WTC11 (cell line): Measurements from ENCODE around the gene RGS1. TPM values are rescaled to one million over a fixed set of nuclear protein-coding genes. Genes with fewer than 3 reads are reported as not detected.

ENCODE experiments used
- ATAC-seq: fragments of 200-7000 bp; cut with Tn5 transposase; 2 replicates; pipeline ENCODE4 v1.10.0; 2021; ENCODE audit warnings: mild to moderate bottlenecking, moderate library complexity
- CTCF ChIA-PET: fragments of 300-600 bp; sonication (Branson Sonifier 250); formaldehyde crosslinking; loops from one replicate; lab custom pipeline; 2021; ENCODE audit warnings: antibody characterized with exemption; lab: Charles Lee
- POLR2A ChIA-PET: fragments of 350-600 bp; sonication (Branson Sonifier 250); formaldehyde crosslinking; loops from one replicate; lab custom pipeline; 2021; ENCODE audit warnings: antibody characterized with exemption; lab: Charles Lee
- DNase-seq: peaks from one replicate; pipeline ENCODE4 v3.0.0; 2021; ENCODE audit warnings: low spot score
- H3K27ac Mint-ChIP-seq: 2 replicates; pipeline ENCODE4 v1.8.0; 2021; ENCODE audit warnings: mixed read lengths
- H3K27me3 Mint-ChIP-seq: 2 replicates; pipeline ENCODE4 v1.8.0; 2021; ENCODE audit warnings: low read depth, mild to moderate bottlenecking, moderate library complexity, mixed read lengths
- H3K36me3 Mint-ChIP-seq: 2 replicates; pipeline ENCODE4 v1.8.0; 2021; ENCODE audit warnings: mixed read lengths
- H3K4me1 Mint-ChIP-seq: 2 replicates; pipeline ENCODE4 v1.8.0; 2022; ENCODE audit warnings: mixed read lengths
- H3K4me3 Mint-ChIP-seq: 2 replicates; pipeline ENCODE4 v1.8.0; 2021; ENCODE audit warnings: mild to moderate bottlenecking, moderate library complexity, mixed read lengths
- H3K9me3 Mint-ChIP-seq: 2 replicates; pipeline ENCODE4 v1.8.0; 2021; ENCODE audit warnings: mixed read lengths
- SP1 ChIP-seq: sonication (generic); formaldehyde crosslinking; conservative IDR thresholded peaks from 2 replicates; pipeline ENCODE4 v1.8.1; 2022; ENCODE audit warnings: missing genetic modification reagents
- TCF7 ChIP-seq: sonication (generic); formaldehyde crosslinking; IDR thresholded peaks from 2 replicates; pipeline ENCODE4 v1.8.0; 2022; ENCODE audit warnings: mild to moderate bottlenecking, low read depth, missing genetic modification reagents, moderate library complexity
- ZNF416 ChIP-seq: fragments of 250-450 bp; sonication (Bioruptor Pico); IDR thresholded peaks from 2 replicates; pipeline ENCODE4 v1.9.0; 2021; ENCODE audit warnings: mild to moderate bottlenecking, inconsistent platforms
- ZNF671 ChIP-seq: fragments of 250-450 bp; sonication (Bioruptor Pico); IDR thresholded peaks from 2 replicates; pipeline ENCODE4 v1.8.0; 2021; ENCODE audit warnings: mild to moderate bottlenecking
- total RNA-seq: library from RNA; stranded (reverse); gene quantifications from 3 replicates; pipeline ENCODE4 v1.2.3, GENCODE V29; 2021
- TF ChIP-seq, protein P1 (sequence below): sonication (generic); formaldehyde crosslinking; IDR thresholded peaks from 2 replicates; pipeline ENCODE4 v1.8.0; 2023; ENCODE audit warnings: missing genetic modification reagents, mild to moderate bottlenecking, borderline replicate concordance
- TF ChIP-seq, protein P2 (sequence below): fragments of 250-450 bp; sonication (Bioruptor Pico); IDR thresholded peaks from 2 replicates; pipeline ENCODE4 v1.9.0; 2021; ENCODE audit warnings: moderate library complexity, mild to moderate bottlenecking, inconsistent platforms, borderline replicate concordance
- TF ChIP-seq, protein P3 (sequence below): sonication (generic); formaldehyde crosslinking; IDR thresholded peaks from 2 replicates; pipeline ENCODE4 v1.8.1; 2023; ENCODE audit warnings: mild to moderate bottlenecking, missing genetic modification reagents, moderate library complexity
- TF ChIP-seq, protein P4 (sequence below): sonication (generic); formaldehyde crosslinking; IDR thresholded peaks from 2 replicates; pipeline ENCODE4 v1.8.1; 2023; ENCODE audit warnings: mild to moderate bottlenecking, missing genetic modification reagents
- TF ChIP-seq, protein P5 (sequence below): sonication (generic); formaldehyde crosslinking; IDR thresholded peaks from 2 replicates; pipeline ENCODE4 v1.8.1; 2022; ENCODE audit warnings: low read depth, mild to moderate bottlenecking, moderate library complexity, missing genetic modification reagents, borderline replicate concordance
- TF ChIP-seq, protein P6 (sequence below): fragments of 250-450 bp; sonication (Bioruptor Pico); IDR thresholded peaks from 2 replicates; pipeline ENCODE4 v1.9.0; 2021; ENCODE audit warnings: mild to moderate bottlenecking
- TF ChIP-seq, protein P7 (sequence below): fragments of 250-450 bp; sonication (Bioruptor Pico); IDR thresholded peaks from 2 replicates; pipeline ENCODE4 v1.9.0; 2021; ENCODE audit warnings: mild to moderate bottlenecking

The RGS1 gene
- total RNA-seq, 1 experiment from 2014 or later: 0.22 TPM

DNA sequence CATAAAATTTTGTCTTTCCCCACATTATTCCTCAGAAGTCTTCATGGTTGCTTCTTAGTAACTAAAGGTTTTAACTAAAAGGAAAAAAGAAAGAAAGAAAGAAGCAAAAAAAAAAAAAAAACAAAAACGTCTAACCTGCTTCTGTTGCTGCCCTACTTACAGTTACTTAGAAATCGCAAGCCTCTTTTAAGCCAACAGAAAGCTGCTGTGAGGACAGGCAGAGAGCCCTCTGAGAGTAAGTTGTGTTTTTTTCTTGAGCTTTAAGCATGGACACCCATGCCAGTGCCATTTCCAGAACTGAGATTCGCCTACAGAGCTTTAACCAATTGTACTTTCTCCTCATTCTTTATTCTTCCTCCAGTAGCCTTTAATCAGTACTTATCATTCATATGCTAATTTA, 25.6 kb upstream of the RGS1 start (continued):
- TF ChIP-seq, protein P1, sequence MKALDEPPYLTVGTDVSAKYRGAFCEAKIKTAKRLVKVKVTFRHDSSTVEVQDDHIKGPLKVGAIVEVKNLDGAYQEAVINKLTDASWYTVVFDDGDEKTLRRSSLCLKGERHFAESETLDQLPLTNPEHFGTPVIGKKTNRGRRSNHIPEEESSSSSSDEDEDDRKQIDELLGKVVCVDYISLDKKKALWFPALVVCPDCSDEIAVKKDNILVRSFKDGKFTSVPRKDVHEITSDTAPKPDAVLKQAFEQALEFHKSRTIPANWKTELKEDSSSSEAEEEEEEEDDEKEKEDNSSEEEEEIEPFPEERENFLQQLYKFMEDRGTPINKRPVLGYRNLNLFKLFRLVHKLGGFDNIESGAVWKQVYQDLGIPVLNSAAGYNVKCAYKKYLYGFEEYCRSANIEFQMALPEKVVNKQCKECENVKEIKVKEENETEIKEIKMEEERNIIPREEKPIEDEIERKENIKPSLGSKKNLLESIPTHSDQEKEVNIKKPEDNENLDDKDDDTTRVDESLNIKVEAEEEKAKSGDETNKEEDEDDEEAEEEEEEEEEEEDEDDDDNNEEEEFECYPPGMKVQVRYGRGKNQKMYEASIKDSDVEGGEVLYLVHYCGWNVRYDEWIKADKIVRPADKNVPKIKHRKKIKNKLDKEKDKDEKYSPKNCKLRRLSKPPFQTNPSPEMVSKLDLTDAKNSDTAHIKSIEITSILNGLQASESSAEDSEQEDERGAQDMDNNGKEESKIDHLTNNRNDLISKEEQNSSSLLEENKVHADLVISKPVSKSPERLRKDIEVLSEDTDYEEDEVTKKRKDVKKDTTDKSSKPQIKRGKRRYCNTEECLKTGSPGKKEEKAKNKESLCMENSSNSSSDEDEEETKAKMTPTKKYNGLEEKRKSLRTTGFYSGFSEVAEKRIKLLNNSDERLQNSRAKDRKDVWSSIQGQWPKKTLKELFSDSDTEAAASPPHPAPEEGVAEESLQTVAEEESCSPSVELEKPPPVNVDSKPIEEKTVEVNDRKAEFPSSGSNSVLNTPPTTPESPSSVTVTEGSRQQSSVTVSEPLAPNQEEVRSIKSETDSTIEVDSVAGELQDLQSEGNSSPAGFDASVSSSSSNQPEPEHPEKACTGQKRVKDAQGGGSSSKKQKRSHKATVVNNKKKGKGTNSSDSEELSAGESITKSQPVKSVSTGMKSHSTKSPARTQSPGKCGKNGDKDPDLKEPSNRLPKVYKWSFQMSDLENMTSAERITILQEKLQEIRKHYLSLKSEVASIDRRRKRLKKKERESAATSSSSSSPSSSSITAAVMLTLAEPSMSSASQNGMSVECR (CRISPR knock-in tag): no peak
- no peak for TF ChIP-seq ZNF416 (CRISPR knock-in tag)
- TF ChIP-seq, all 79 proteins: peak for 0

DNA sequence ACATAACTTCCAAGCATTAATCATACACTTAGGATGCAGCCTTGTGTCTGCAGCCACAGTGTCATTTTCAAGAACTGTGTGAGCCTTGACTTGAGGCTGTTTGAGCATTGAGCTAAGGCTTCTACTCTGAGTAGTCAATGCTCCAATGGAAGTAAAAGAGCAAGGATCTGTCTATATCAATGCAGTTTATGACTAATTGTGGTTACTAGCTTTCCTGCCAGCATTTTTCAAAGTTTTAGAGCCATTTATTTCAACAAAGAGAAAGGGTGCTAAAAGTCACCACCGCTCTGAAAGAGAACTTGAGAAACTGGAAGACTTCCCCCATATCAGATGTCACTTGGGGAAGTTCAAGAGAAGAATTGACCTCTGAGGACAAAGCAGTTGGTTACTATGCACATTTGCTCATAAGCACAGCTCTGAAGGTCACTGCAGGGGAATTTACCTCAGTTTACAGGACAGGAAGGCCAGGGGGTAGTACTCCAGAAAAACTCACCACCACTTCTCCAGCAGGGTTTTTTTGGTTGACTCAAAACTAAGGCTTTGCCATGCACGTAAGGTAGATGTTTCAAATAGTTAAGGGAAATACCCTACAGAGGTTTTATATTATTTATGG, 24.5 kb upstream of the RGS1 start:
- DNase-seq: no peak
- Mint-ChIP-seq H3K36me3 (no peaks in the 10 kb centered on the region), H3K4me1 (peaks cover 27% of the 10 kb centered on the region), H3K9me3 (no peaks in the 10 kb centered on the region), H3K27me3 (no peaks in the 10 kb centered on the region), H3K27ac (no peak overlapping the region), H3K4me3 (no peak overlapping the region)
- ATAC-seq: no peak
- POLR2A ChIA-PET: no interaction called here
- CTCF ChIA-PET: no interaction called here
- TF ChIP-seq, protein P2, sequence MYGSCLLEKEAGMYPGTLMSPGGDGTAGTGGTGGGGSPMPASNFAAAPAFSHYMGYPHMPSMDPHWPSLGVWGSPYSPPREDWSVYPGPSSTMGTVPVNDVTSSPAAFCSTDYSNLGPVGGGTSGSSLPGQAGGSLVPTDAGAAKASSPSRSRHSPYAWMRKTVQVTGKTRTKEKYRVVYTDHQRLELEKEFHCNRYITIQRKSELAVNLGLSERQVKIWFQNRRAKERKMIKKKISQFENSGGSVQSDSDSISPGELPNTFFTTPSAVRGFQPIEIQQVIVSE (CRISPR knock-in tag): no peak
- TF ChIP-seq TCF7 (no peak), SP1 (CRISPR knock-in tag) (no peak), ZNF671 (CRISPR knock-in tag) (no peak)
- TF ChIP-seq, protein P3, sequence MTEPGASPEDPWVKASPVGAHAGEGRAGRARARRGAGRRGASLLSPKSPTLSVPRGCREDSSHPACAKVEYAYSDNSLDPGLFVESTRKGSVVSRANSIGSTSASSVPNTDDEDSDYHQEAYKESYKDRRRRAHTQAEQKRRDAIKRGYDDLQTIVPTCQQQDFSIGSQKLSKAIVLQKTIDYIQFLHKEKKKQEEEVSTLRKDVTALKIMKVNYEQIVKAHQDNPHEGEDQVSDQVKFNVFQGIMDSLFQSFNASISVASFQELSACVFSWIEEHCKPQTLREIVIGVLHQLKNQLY (CRISPR knock-in tag): no peak
- TF ChIP-seq, protein P4, sequence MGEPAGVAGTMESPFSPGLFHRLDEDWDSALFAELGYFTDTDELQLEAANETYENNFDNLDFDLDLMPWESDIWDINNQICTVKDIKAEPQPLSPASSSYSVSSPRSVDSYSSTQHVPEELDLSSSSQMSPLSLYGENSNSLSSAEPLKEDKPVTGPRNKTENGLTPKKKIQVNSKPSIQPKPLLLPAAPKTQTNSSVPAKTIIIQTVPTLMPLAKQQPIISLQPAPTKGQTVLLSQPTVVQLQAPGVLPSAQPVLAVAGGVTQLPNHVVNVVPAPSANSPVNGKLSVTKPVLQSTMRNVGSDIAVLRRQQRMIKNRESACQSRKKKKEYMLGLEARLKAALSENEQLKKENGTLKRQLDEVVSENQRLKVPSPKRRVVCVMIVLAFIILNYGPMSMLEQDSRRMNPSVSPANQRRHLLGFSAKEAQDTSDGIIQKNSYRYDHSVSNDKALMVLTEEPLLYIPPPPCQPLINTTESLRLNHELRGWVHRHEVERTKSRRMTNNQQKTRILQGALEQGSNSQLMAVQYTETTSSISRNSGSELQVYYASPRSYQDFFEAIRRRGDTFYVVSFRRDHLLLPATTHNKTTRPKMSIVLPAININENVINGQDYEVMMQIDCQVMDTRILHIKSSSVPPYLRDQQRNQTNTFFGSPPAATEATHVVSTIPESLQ: no peak
- TF ChIP-seq, protein P5, sequence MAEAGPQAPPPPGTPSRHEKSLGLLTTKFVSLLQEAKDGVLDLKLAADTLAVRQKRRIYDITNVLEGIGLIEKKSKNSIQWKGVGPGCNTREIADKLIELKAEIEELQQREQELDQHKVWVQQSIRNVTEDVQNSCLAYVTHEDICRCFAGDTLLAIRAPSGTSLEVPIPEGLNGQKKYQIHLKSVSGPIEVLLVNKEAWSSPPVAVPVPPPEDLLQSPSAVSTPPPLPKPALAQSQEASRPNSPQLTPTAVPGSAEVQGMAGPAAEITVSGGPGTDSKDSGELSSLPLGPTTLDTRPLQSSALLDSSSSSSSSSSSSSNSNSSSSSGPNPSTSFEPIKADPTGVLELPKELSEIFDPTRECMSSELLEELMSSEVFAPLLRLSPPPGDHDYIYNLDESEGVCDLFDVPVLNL (CRISPR knock-in tag): no peak
- TF ChIP-seq, protein P6, sequence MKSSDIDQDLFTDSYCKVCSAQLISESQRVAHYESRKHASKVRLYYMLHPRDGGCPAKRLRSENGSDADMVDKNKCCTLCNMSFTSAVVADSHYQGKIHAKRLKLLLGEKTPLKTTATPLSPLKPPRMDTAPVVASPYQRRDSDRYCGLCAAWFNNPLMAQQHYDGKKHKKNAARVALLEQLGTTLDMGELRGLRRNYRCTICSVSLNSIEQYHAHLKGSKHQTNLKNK (CRISPR knock-in tag): no peak
- TF ChIP-seq, protein P7, sequence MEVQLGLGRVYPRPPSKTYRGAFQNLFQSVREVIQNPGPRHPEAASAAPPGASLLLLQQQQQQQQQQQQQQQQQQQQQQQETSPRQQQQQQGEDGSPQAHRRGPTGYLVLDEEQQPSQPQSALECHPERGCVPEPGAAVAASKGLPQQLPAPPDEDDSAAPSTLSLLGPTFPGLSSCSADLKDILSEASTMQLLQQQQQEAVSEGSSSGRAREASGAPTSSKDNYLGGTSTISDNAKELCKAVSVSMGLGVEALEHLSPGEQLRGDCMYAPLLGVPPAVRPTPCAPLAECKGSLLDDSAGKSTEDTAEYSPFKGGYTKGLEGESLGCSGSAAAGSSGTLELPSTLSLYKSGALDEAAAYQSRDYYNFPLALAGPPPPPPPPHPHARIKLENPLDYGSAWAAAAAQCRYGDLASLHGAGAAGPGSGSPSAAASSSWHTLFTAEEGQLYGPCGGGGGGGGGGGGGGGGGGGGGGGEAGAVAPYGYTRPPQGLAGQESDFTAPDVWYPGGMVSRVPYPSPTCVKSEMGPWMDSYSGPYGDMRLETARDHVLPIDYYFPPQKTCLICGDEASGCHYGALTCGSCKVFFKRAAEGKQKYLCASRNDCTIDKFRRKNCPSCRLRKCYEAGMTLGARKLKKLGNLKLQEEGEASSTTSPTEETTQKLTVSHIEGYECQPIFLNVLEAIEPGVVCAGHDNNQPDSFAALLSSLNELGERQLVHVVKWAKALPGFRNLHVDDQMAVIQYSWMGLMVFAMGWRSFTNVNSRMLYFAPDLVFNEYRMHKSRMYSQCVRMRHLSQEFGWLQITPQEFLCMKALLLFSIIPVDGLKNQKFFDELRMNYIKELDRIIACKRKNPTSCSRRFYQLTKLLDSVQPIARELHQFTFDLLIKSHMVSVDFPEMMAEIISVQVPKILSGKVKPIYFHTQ: no peak
